HL-60/S4 (cell line): ENCODE data around the gene TPSB2.
"Not testable (repeated sequence)": the region's sequence is repeated elsewhere in the genome, so short reads cannot be mapped to it uniquely, and the experiment has no call there.

ENCODE experiments used
- in situ Hi-C: fragments of 300-500 bp; cut with MboI; formaldehyde crosslinking; loops from 2 replicates; pipeline ENCODE4 v1.14.3; 2022; ENCODE audit warnings: low sequenced_read_pairs

TPSB2 gene

GRCh38 chr16:1243907-1244850, 14.2 kb upstream of the TPSB2 start:
- in situ Hi-C loops: not testable (repeated sequence)

GRCh38 chr16:1243363-1243762, 13.4 kb upstream of the TPSB2 start:
- in situ Hi-C loops: not testable (repeated sequence)

GRCh38 chr16:1241081-1241480, 11.1 kb upstream of the TPSB2 start:
- in situ Hi-C loops: not testable (repeated sequence)

DNA sequence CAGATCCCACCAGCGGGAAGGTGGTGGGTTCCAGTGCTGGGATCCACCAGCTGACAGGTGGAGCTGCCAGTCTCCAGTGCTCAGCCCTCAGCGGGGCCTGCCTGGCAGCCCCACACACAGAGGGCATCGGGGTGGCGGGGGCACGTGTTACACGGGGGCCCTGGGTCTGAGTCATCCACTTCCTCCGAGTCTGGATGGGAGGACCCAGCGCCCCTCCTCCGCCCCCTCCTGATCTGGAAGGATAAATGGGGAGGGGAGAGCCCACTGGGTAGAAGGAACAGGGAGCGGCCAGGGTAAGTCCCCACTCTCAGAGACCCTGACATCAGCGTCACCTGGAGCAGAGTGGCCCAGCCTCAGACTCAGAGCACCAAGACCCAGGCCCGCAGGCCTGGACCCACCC, 10.5 kb upstream of the TPSB2 start, which contains the start of gene TPSAB1:
TPSAB1 (plus strand) TSS at position 270 of the 400 bp plus-strand sequence. CDS start 234 bp downstream, outside the sequence.
- in situ Hi-C loops: not testable (repeated sequence)

DNA sequence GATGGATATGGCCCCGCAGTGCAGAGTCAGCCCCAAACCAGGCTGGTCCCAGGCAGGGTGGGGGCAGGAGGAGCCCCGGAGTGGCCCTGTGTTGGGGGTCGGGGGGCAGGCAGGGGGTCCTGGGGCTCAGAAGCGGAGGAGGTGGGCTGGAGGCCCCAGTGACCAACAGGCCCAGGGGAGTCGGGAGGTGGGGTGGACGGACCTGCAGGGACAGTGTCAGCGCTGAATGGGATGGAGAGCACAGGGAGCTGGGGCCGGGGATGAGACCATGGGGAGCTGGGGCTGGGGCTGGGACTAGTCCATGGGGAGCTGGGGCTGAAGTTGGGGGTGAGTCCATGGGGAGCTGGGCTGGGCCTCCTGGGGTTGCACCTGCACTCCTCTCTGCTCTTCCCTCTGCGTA, 9.6 kb upstream of the TPSB2 start:
- in situ Hi-C loops: not testable (repeated sequence)

DNA sequence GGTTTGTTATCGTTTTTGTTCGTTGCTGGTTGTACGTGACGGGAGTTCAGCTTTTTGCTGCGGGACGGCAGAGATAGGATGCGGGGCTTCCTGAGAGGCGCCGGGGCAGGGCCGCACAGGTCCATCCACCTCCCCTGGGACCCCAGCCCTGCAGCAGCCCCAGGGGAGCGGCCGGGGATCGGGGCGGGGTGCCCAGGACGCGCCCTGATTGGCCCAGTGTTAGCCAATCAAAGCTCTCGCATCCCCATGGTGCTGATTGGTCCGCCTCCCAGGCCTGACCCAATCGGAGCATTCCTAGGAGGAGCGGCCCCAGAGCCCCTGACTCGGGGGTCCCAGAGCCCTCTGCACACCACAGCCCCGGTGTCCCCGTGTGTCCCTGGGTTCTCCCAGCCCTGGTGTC, 8.9 kb upstream of the TPSB2 start:
- in situ Hi-C loops: not testable (repeated sequence)

- in situ Hi-C loops: no loop called here
Observed at GRCh38 chr16:1237990-1238389, 8.0 kb upstream of the TPSB2 start.

DNA sequence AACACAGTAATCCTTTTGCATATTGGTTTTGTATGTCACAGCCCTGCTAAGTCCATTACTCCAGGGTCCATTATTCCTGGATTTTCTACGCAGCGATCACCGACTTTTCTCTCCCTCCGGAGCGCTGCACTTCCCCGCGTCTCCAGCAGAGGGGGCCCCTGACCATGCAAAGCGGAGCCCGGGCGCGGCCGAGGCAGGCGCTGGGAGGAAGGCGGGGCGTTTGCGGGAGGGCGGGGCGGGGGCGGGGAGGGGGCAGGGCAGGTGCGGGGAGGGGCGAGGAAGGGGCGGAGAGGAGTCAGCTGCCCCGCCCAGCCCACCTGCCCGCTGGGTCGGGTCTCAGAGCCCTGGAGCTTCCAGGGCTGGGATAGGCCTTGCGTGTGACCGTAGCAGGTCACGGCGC, 6.7 kb upstream of the TPSB2 start:
- in situ Hi-C loops: not testable (repeated sequence)

DNA sequence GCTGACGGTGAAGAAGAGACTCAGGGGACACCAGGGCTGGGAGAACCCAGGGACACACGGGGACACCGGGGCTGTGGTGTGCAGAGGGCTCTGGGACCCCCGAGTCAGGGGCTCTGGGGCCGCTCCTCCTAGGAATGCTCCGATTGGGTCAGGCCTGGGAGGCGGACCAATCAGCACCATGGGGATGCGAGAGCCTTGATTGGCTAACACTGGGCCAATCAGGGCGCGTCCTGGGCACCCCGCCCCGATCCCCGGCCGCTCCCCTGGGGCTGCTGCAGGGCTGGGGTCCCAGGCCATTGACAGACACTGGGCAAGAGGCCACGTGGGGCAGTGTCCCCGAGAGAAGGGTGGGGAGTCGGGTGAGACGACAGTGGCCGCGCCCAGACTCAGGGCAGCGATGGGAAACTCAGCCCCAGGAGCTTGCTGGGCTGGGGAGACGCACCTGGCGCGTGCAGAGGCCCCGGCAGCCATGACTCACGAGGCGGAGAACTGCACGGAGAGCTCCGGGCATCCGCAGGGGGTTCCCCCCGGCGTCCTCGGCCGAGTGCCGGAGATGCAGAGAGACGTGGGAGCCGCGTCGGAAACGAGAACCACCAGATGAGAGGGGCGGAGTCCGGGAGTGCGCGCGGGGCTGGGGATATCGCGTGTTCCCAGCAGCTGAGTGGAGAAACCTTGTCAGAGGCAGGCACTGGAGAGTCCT, 2.2 kb upstream of the TPSB2 start:
- in situ Hi-C loops: not testable (repeated sequence)

- in situ Hi-C loops: not testable (repeated sequence)
Observed at GRCh38 chr16:1231301-1231700, 1.3 kb upstream of the TPSB2 start.

DNA sequence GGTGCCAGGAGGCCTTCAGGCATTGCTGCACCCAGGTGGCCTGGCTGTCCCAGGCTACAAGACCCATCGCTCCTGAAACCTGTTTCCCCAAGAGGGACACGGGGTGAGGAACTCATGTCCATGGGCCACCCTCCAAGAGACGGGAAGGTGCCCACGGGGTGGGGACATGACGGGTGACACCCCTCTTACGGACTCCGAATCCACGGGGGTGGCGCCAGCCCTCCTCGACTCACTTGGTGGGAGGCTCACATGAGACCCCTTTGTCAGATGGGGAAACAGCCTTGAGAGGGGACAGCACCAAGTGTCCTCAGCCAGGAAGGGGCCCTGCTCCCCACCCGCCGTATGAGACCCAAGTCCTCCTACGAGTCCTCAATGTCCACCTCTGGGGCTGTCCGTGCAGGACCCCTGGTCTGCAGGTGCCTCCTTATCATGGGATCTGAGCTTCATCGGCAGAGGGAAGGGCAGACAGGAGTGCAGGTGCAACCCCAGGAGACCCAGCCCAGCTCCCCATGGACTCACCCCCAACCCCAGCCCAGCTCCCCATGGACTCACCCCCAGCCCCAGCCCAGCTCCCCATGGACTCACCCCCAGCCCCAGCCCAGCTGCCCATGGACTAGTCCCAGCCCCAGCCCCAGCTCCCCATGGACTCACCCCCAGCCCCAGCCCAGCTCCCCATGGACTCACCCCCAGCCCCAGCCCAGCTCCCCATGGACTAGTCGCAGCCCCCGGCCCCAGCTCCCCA, 658 bp upstream of the TPSB2 start:
- in situ Hi-C loops: not testable (repeated sequence)

DNA sequence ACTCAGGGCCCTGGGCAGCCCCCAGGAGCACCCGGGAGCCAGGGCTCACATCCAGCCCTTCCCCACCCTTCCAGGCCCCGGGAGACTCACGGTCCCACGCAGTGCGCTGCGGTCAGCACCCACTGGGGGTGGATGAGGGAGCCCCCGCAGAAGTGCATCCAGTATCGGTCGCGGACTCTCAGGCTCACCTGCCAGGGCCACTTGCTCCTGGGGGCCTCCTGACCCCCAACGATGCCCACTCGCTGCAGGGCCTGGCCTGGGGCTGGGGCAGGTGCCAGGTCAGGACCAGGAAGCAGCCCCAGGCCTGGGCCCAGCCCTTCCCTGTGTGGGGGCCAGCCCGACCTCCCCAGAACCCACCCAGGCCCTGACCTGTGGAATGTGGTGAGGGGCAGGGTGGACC, 508 bp downstream of the TPSB2 start:
- in situ Hi-C loops: not testable (repeated sequence)

GRCh38 chr16:1228227-1228626, 1.8 kb downstream of the TPSB2 start:
- in situ Hi-C loops: not testable (repeated sequence)

DNA sequence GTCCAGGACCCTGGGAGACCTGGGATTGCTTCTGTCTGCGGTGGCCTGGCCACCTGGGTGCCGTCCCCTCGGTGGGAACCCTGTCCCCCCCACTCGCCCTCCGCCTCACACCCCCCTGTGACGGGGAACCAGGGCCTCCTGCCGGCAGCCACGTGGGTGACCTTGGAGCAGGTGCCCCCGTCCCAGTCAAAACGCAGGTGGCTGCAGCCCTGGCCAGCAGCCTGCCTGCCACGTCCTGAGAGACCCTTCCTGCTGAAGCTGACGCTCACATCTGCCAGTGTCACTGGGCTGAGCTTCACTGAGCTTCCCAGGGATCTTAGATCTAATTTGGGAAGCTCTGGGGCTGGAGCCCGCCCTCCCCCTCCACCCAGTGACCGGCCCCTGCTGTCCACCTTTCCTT, 3.3 kb downstream of the TPSB2 start:
- in situ Hi-C loops: not testable (repeated sequence)

DNA sequence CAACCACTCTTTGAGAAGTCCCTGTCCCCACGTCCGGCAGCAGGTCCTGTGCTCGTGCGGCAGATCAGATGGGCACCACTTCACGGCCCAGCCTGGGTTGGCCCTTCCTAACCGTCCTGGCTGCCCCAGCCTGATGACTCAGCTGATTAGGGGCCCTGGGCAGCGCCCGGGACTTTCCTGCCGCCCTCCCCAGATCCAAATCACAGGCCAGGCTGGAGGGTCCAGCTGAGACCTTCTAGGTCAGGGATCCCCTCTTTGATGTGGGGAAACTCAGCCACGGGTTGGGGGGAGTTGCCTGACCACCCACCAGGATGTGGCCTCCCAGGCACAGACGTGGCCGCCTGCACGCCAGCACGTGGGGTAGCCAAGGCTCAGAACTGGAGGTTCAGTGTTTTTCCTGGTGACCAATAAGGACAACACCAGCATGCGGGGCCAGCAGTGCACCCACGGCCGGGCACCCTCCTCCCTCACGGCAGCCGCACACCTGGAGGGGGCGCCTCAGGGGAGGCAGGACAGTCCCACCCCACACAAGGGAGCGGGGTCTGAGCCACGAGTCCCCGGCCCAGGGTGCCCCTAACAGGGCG, 4.2 kb downstream of the TPSB2 start:
- in situ Hi-C loops: not testable (repeated sequence)

DNA sequence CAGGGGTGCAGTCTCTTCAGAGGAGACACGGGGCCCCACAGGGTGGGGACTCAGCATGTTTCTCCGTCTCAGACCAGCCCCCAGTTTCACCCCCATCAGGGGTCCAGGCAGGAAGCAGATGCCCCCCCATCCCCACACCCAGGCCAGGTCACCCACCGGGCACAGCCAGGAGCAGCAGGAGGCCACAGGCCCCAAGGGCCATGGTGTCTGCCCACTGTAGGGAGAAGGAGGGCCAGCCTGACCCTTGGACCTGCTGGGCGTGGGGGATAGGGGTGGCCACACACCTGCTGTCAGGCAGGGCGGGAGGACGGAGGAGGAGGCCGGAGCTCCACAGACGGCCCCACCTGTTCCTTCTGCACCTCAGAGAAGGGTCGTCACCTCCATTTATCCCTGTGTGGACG, 4.9 kb downstream of the TPSB2 start, which contains the start of gene TPSG1:
TPSG1 (minus strand) TSS at position 218 of the 401 bp plus-strand sequence; CDS start at position 202, 16 bp downstream.
- in situ Hi-C loops: no loop called here

DNA sequence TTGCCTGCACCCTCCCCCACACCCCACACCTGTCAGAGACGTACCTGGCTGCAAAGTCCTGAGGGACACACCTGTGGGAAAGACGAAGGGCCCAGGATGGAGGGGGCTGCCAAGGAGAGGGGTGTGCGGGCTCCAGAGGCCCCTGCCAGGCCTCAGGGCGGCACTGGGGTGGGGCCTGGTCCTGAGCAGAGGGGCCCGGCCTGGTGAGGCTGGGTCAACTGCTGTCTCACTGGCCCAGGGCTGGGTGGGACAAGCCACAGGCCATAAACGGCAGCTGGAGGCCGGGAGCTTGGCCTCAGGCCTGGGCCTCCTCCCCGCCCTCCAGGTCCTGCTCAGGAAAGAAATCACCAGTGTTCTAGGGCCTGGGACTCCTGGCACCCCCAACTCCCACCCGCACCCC, 5.4 kb downstream of the TPSB2 start:
- in situ Hi-C loops: no loop called here

DNA sequence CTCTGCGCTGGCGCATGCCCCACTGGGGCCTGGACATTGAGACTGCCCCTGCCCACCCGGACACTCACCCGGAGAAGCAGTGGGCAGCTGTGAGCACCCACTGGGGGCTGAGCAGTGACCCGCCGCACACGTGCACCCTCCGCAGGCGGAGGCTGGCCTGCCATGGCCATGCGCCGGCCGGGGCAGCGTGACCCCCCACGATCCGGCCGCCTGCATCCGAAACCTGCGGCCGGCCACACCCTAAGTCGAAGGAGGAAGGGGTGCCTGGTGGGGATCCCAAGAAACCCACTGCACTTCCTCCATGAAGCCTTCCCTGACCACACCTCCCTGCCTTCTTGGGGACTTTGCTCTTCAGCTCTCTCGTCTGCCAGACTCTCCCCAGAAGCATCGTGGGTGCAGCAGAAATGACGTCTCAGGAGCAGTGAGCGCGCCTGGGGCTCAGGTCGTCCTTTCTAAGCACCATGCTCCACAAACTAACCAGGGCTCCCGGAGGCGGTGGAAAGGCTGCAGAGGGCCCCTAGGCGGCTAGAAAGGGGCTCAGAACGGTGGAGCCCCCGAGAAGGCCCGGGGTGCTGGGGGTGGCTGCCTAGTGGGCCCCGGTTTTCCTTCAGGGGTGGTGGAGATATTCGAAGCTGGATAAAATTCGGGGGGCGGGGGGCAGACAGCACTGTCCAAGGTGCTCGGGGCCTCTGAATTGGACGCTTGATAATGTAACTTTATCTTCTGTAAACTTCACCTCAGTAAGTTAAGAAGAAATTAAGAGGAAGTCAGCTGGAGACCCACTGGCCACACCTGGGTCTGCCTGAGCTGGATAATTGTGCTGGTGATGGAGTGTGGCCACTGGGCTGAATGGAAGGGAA, 6.4 kb downstream of the TPSB2 start:
- in situ Hi-C loops: no loop called here

DNA sequence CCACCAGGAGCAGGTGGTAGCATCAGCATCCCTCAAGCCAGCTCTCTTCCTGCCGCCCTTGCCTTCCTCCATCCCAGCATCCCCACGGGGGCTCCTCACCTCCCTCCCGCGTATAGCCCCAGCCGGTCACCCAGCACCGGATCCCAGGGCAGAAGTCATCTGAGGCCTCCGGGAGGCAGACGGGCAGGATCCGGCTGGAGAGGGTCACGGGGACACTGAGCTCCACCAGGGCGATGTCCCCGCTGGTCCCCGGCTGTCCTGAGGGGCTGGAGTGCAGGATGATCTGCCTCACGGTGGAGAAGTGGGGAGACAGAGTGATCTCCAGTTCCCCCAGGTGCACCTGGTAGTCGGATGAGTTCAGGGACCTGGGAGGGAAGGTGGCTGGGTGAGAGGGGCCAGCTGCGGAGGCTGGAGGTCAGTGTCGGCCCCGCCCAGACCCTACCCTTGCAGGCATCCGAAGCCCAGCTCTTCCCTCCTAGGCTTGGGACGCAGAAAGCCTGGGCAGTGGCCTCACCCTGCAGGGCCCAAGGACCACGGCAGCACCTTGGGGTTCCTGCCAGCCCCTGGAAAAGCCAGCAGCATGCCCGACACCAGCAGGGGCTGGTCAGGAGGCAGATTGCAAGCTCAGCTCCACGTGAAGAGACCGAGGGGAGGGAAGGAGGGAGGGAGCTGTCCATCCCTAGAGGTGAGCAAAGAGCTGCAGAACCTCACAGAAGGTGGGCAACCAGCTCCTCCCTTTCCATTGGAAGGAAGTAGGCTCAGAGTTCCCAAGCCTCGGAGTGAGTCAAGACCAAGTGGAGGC, 7.2 kb downstream of the TPSB2 start:
- in situ Hi-C loops: no loop called here
